GM12878 (cell line): ENCODE results near the gene C4orf36.

Experiments
- ATF7 ChIP-seq: fragments of 450-650 bp; IDR thresholded peaks from 2 replicates; pipeline ENCODE4 v1.6.1; 2016; ENCODE audit warnings: low read depth, mild to moderate bottlenecking
- CTCF ChIP-seq, 3 experiments: IDR thresholded peaks in 2 of 3; conservative IDR thresholded peaks in 1 of 3; 2 replicates each; pipeline ENCODE4 v1.5.1; 2011; ENCODE audit warnings: low read depth in 3 of 3, low read length in 3 of 3, mild to moderate bottlenecking in 3 of 3, control low read depth in 2 of 3, moderate library complexity in 2 of 3, inconsistent platforms in 1 of 3, mixed read lengths in 1 of 3; ENCODE audit not compliant: control insufficient read depth in 2 of 3, insufficient read depth in 1 of 3; ENCODE audit errors: extremely low read depth in 1 of 3
- GABPA ChIP-seq: IDR thresholded peaks from 2 replicates; pipeline ENCODE4 v1.6.1; 2014; ENCODE audit warnings: antibody characterized with exemption, low read depth, mild to moderate bottlenecking, inconsistent platforms
- IKZF1 ChIP-seq: fragments of 450-650 bp; conservative IDR thresholded peaks from 2 replicates; pipeline ENCODE4 v1.6.1; 2017; ENCODE audit warnings: antibody characterized with exemption, mild to moderate bottlenecking
- POLR2AphosphoS5 ChIP-seq: IDR thresholded peaks from 2 replicates; pipeline ENCODE4 v1.6.1; 2011; ENCODE audit warnings: mild to moderate bottlenecking, low read length, inconsistent platforms
- REST ChIP-seq: IDR thresholded peaks from 2 replicates; pipeline ENCODE4 v1.6.1; 2012; ENCODE audit warnings: mild to moderate bottlenecking, low read depth, low read length
- SIN3A ChIP-seq: IDR thresholded peaks from 2 replicates; pipeline ENCODE4 v1.6.1; 2012; ENCODE audit warnings: low read depth, low read length, improper control_type of control experiment
- SMAD1 ChIP-seq: fragments of 450-650 bp; IDR thresholded peaks from 2 replicates; pipeline ENCODE4 v1.6.1; 2018; ENCODE audit warnings: mild to moderate bottlenecking, low read depth; ENCODE audit not compliant: partially characterized antibody
- SMC3 ChIP-seq: IDR thresholded peaks from 2 replicates; pipeline ENCODE4 v1.6.1; 2011; ENCODE audit warnings: low read length, improper control_type of control experiment, borderline replicate concordance
- TARDBP ChIP-seq: IDR thresholded peaks from 2 replicates; pipeline ENCODE4 v1.6.1; 2016; ENCODE audit warnings: borderline replicate concordance
- USF2 ChIP-seq: IDR thresholded peaks from 2 replicates; pipeline ENCODE4 v1.6.1; 2011; ENCODE audit warnings: low read depth, low read length, improper control_type of control experiment, borderline replicate concordance
- ZNF592 ChIP-seq: fragments of 450-650 bp; IDR thresholded peaks from 2 replicates; pipeline ENCODE4 v1.6.1; 2017; ENCODE audit warnings: mild to moderate bottlenecking, moderate library complexity
- TF ChIP-seq, protein P1 (sequence below): fragments of 450-650 bp; IDR thresholded peaks from 2 replicates; pipeline ENCODE4 v1.6.1; 2016; ENCODE audit warnings: mild to moderate bottlenecking

GRCh38 chr4:86853209-86853608 lies 39.0 kb downstream of the C4orf36 start:
- TF ChIP-seq, protein P1, sequence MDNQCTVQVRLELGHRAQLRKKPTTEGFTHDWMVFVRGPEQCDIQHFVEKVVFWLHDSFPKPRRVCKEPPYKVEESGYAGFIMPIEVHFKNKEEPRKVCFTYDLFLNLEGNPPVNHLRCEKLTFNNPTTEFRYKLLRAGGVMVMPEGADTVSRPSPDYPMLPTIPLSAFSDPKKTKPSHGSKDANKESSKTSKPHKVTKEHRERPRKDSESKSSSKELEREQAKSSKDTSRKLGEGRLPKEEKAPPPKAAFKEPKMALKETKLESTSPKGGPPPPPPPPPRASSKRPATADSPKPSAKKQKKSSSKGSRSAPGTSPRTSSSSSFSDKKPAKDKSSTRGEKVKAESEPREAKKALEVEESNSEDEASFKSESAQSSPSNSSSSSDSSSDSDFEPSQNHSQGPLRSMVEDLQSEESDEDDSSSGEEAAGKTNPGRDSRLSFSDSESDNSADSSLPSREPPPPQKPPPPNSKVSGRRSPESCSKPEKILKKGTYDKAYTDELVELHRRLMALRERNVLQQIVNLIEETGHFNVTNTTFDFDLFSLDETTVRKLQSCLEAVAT: no peak
- TF ChIP-seq REST (no peak), IKZF1 (no peak), CTCF (IDR thresholded peaks at IDR 0.05 in 2 of 3, conservative IDR thresholded peaks at IDR 0.05 in 1 of 3; ENCODE audit: control insufficient read depth in 2 of 3, extremely low read depth in 1 of 3, insufficient read depth in 1 of 3, low read depth in 3 of 3, low read length in 3 of 3) (no peak), GABPA (no peak), SMAD1 (no peak), TARDBP (no peak), SMC3 (no peak), USF2 (no peak), POLR2AphosphoS5 (no peak), SIN3A (no peak), ATF7 (no peak), ZNF592 (no peak)
